Measurements from ENCODE around the gene FN3KRP.
"Not testable (repeated sequence)": the region's sequence is repeated elsewhere in the genome, so short reads cannot be mapped to it uniquely, and the experiment has no call there.

The FN3KRP gene

DNA sequence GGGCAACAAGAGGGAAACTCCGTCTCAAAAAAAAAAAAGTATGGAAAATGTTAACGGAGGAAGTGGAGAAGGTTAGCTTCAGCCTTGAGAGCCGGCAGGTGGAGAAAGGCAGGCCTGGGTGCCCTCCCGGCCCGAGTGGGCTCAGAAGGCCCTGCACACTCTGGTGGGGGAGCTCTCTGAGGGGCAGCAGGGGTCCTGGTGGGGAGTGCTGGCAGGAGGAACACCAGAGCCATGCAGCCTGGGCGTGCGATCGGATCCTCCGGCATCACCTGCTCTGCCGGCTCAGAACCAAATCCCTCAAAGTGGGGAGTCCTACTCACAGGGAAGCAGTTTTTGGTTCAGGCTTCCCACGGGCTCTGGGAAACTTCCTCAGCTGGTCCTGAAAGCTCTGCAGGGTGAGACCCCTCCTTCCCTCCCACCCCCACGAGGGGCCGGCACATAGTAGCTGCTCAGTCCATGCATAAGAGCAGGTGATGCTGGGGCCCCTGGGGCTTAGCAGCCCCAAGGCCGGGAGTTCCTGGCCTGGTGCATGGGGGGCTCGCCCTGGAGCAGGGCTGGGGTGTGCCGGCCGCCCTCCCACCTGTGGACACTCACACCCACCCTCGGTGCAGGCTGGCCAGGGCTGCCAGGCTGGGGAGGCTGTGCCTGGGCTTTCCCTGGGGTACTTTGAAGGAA is 20.1 kb downstream of the FN3KRP start:
- no peaks in the 10 kb centered on the region for H3K27me3 ChIP-seq (ENCODE audit: control insufficient read depth in 1 of 2, insufficient read depth in 2 of 2, low read length in 2 of 2)
- peaks cover 9% of the 10 kb centered on the region for H3K9me3 ChIP-seq (ENCODE audit: low read length)
- H3K9ac ChIP-seq (ENCODE audit: low read length): peak overlapping the region; percentile 53
- peaks cover 18% of the 10 kb centered on the region for H3K36me3 ChIP-seq (ENCODE audit: insufficient read depth, low read length)
- peaks cover 10% of the 10 kb centered on the region for H3K4me1 ChIP-seq (ENCODE audit: insufficient read depth, low read length)
- no peak overlapping the region for H3K27ac ChIP-seq (ENCODE audit: low read depth, low read length)
- peak overlapping the region in 1 of 2 donors; percentile 70 for H3K4me3 ChIP-seq (ENCODE audit: low read depth in 1 of 2, low read length in 2 of 2)

- Histone ChIP-seq H3K9ac (ENCODE audit: low read length) (no peak overlapping the region), H3K36me3 (ENCODE audit: insufficient read depth, low read length) (peaks cover 28% of the 10 kb centered on the region)
These were observed 21.7 kb downstream of the FN3KRP start for GRCh38 chr17:82737967-82738877.

DNA sequence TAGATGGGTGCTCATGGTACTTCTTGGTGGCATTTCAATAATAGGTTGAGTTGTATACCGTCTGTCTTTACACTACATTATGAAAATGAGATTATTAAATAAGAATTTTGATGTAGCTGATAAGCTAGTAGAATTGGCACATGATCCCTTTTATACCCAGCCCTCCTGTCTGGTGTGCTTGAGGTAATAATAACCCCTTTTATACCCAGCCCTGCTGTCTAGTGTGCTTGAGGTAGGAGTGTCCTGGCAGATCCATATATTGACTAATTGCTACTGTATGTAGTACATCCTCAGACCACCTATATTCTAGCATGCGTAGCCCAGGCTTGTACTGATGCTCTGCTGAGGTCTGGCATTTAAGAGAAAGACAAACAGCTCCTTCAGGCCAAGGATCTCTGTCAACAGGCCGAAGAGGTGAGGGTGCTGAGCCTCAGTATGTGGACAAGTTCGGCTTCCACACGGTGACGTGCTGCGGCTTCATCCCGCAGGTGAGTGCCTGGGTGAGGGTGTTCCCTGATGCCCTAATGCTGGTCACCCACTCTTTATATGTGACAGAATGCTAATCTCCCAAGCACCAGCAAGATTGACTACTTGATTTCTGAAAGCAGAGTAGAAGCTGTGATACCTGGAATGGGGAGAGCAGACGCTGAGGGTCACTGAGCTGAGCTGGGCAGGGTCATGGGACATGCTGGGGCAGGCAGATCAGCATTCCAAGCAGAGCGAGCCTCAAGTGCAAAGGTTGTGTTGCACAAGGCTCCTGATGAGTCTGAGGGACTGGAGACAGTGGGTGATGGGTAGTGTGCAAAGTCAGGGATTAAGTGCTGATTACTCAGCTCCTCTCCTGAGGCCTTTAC is 24.6 kb downstream of the FN3KRP start:
- no peak overlapping the region for H3K27ac ChIP-seq (ENCODE audit: low read depth, low read length)
- H3K36me3 ChIP-seq (ENCODE audit: insufficient read depth, low read length): peaks cover 34% of the 10 kb centered on the region
- no peaks in the 10 kb centered on the region for H3K27me3 ChIP-seq (ENCODE audit: control insufficient read depth in 1 of 2, insufficient read depth in 2 of 2, low read length in 2 of 2)
- H3K9me3 ChIP-seq (ENCODE audit: low read length): peaks cover 9% of the 10 kb centered on the region
- H3K4me3 ChIP-seq (ENCODE audit: low read depth in 1 of 2, low read length in 2 of 2): no peak overlapping the region
- H3K4me1 ChIP-seq (ENCODE audit: insufficient read depth, low read length): peaks cover 8% of the 10 kb centered on the region
- no peak overlapping the region for H3K9ac ChIP-seq (ENCODE audit: low read length)

More at GRCh38 chr17:82737967-82738877, 21.7 kb downstream of the FN3KRP start:
- no peak overlapping the region for H3K4me3 ChIP-seq (ENCODE audit: low read depth in 1 of 2, low read length in 2 of 2)
- peaks cover 9% of the 10 kb centered on the region for H3K9me3 ChIP-seq (ENCODE audit: low read length)
- H3K27me3 ChIP-seq (ENCODE audit: control insufficient read depth in 1 of 2, insufficient read depth in 2 of 2, low read length in 2 of 2): no peaks in the 10 kb centered on the region
- no peak overlapping the region for H3K27ac ChIP-seq (ENCODE audit: low read depth, low read length)
- H3K4me1 ChIP-seq (ENCODE audit: insufficient read depth, low read length): peaks cover 10% of the 10 kb centered on the region

DNA sequence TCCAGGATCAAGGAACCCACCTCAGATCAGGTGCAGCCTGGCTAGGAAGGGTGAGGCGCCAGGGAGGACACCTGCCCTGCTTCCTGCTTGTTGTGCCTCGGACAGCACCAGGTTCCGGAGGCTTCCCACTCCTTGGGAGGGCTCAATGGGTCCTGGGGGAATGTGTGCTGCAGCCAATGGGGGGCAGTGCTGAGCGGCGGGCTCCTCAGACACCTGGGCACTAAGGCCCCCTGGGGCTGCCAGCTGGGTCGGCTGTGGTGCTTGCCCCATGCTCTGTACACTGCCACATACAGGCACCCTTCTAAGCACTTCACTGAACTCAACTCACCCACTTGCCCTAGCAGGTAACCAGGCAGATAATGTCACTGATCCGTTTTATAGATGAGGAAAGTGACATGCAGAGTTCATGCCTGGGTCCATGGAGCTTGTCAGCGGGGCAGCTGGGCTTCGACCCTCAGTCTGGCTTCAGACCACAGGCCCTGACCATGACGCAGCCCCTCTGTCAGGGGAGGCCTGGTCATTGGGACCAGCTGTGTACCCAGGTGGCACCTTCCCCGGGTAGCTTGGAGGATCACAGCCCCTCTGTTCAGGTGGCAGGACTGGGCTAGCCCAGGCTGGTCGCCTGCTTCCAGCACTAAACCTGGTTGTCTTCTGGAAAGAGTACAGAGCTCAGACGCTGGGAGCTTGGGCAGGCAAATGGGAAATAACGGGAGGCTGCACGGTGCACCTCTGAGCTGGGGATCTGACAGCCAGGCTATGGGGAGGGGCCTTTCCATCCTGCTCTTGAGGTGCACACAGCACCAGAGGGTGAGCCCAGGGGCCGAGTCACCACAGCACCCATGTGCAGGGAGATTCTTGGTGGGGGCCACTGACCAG is 27.1 kb downstream of the FN3KRP start:
- H3K27me3 ChIP-seq (ENCODE audit: control insufficient read depth in 1 of 2, insufficient read depth in 2 of 2, low read length in 2 of 2): no peaks in the 10 kb centered on the region
- H3K9me3 ChIP-seq (ENCODE audit: low read length): peaks cover 9% of the 10 kb centered on the region

GRCh38 chr17:82744736-82745135 is 28.2 kb downstream of the FN3KRP start:
- H3K4me1 ChIP-seq (ENCODE audit: insufficient read depth, low read length); H3K9me3 ChIP-seq (ENCODE audit: low read length); H3K4me3 ChIP-seq (ENCODE audit: low read depth in 1 of 2, low read length in 2 of 2); H3K9ac ChIP-seq (ENCODE audit: low read length); H3K27me3 ChIP-seq (ENCODE audit: control insufficient read depth in 1 of 2, insufficient read depth in 2 of 2, low read length in 2 of 2); H3K27ac ChIP-seq (ENCODE audit: low read depth, low read length): not testable (repeated sequence)
- peaks cover 34% of the 10 kb centered on the region for H3K36me3 ChIP-seq (ENCODE audit: insufficient read depth, low read length)

More for the DNA sequence above, 27.1 kb downstream of the FN3KRP start:
- Histone ChIP-seq H3K9ac (ENCODE audit: low read length) (no peak overlapping the region), H3K4me3 (ENCODE audit: low read depth in 1 of 2, low read length in 2 of 2) (no peak overlapping the region), H3K36me3 (ENCODE audit: insufficient read depth, low read length) (peaks cover 34% of the 10 kb centered on the region), H3K27ac (ENCODE audit: low read depth, low read length) (no peak overlapping the region), H3K4me1 (ENCODE audit: insufficient read depth, low read length) (no peaks in the 10 kb centered on the region)

DNA sequence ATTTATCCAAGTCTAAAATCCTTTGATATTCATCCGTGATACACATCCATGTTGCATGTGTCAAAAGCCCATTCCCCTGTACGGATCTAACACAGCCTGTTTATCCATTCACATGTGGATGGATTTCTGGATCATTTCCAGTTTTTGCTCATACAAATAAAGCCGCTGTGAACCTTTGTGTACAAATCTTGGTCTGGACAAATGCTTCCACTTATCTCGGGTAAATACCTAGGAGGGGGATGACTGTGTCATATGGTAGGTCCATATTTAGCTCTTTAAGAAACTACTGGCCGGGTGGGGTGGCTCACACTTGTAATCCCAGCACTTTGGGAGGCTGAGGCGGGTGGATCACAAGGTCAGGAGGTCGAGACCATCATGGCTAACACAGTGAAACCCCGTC is 29.0 kb downstream of the FN3KRP start:
- Histone ChIP-seq H3K27me3 (ENCODE audit: control insufficient read depth in 1 of 2, insufficient read depth in 2 of 2, low read length in 2 of 2) (no peaks in the 10 kb centered on the region), H3K4me1 (ENCODE audit: insufficient read depth, low read length) (no peaks in the 10 kb centered on the region), H3K36me3 (ENCODE audit: insufficient read depth, low read length) (peaks cover 27% of the 10 kb centered on the region), H3K9me3 (ENCODE audit: low read length) (peaks cover 4% of the 10 kb centered on the region), H3K27ac (ENCODE audit: low read depth, low read length) (no peak overlapping the region), H3K9ac (ENCODE audit: low read length) (no peak overlapping the region), H3K4me3 (ENCODE audit: low read depth in 1 of 2, low read length in 2 of 2) (no peak overlapping the region)

GRCh38 chr17:82748756-82749155 is 32.2 kb downstream of the FN3KRP start:
- Histone ChIP-seq H3K27me3 (ENCODE audit: control insufficient read depth in 1 of 2, insufficient read depth in 2 of 2, low read length in 2 of 2) (no peaks in the 10 kb centered on the region), H3K9me3 (ENCODE audit: low read length) (no peaks in the 10 kb centered on the region), H3K4me1 (ENCODE audit: insufficient read depth, low read length) (peaks cover 12% of the 10 kb centered on the region), H3K9ac (ENCODE audit: low read length) (no peak overlapping the region), H3K4me3 (ENCODE audit: low read depth in 1 of 2, low read length in 2 of 2) (no peak overlapping the region), H3K27ac (ENCODE audit: low read depth, low read length) (no peak overlapping the region), H3K36me3 (ENCODE audit: insufficient read depth, low read length) (peaks cover under 1% of the 10 kb centered on the region)

GRCh38 chr17:82750241-82750908 is 33.9 kb downstream of the FN3KRP start:
- no peak overlapping the region for H3K27ac ChIP-seq (ENCODE audit: low read depth, low read length)
- no peak overlapping the region for H3K9ac ChIP-seq (ENCODE audit: low read length)
- no peak overlapping the region for H3K4me3 ChIP-seq (ENCODE audit: low read depth in 1 of 2, low read length in 2 of 2)
- H3K27me3 ChIP-seq (ENCODE audit: control insufficient read depth in 1 of 2, insufficient read depth in 2 of 2, low read length in 2 of 2): no peaks in the 10 kb centered on the region
- no peaks in the 10 kb centered on the region for H3K9me3 ChIP-seq (ENCODE audit: low read length)
- H3K4me1 ChIP-seq (ENCODE audit: insufficient read depth, low read length): peaks cover 12% of the 10 kb centered on the region
- no peaks in the 10 kb centered on the region for H3K36me3 ChIP-seq (ENCODE audit: insufficient read depth, low read length)

DNA sequence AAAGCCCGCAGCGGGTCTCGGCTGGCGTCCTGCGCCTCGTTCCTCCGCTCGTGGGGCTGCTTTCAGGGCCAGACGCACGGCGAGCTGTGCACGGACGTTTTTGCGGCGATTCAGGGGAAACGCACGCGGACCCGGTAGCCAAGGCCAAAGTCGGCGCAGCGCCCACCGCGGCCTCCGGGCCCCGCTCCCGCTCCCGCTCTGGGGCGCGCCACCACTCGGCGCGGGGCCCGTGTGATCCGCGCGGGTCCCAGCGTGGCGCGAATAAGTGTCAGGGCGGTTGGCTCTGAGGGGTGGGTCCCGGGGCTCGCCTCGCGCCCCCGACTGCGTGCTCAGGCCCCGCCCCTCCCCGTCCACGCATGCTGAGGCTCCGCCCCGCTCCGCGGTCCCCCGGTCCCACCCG is 34.7 kb downstream of the FN3KRP start:
- H3K27me3 ChIP-seq (ENCODE audit: control insufficient read depth in 1 of 2, insufficient read depth in 2 of 2, low read length in 2 of 2): no peaks in the 10 kb centered on the region
- no peaks in the 10 kb centered on the region for H3K36me3 ChIP-seq (ENCODE audit: insufficient read depth, low read length)
- no peak overlapping the region for H3K9ac ChIP-seq (ENCODE audit: low read length)
- H3K4me3 ChIP-seq (ENCODE audit: low read depth in 1 of 2, low read length in 2 of 2): peak overlapping the region in 1 of 2 donors; percentile 77
- no peaks in the 10 kb centered on the region for H3K9me3 ChIP-seq (ENCODE audit: low read length)
- no peak overlapping the region for H3K27ac ChIP-seq (ENCODE audit: low read depth, low read length)
- peaks cover 12% of the 10 kb centered on the region for H3K4me1 ChIP-seq (ENCODE audit: insufficient read depth, low read length)

All from muscle layer of colon (tissue), 2 donors.